HG03442 (cell line): ENCODE measurements around the gene SIPA1L3.
A peak's percentile ranks its signal among the peaks of the same experiment; 100 is the strongest.

Experiments
- ATAC-seq: cut with Tn5 transposase; IDR thresholded peaks from one replicate; pipeline ENCODE4 v1.9.1; 2021; ENCODE audit warnings: mild to moderate bottlenecking, moderate library complexity; ENCODE audit not compliant: unreplicated experiment

SIPA1L3 gene

GRCh38 chr19:38206006-38206745, 299.2 kb downstream of the SIPA1L3 start:
- no peak for ATAC-seq

- no peak for ATAC-seq
These were observed 299.9 kb downstream of the SIPA1L3 start for GRCh38 chr19:38206928-38207327.

- no peak for ATAC-seq
These were observed 300.5 kb downstream of the SIPA1L3 start for GRCh38 chr19:38207543-38207942.

- ATAC-seq = no peak
These were observed 301.6 kb downstream of the SIPA1L3 start for GRCh38 chr19:38208571-38208970.

- no peak for ATAC-seq
These were observed 302.1 kb downstream of the SIPA1L3 start for GRCh38 chr19:38209152-38209551.

- no peak for ATAC-seq
These were observed 302.9 kb downstream of the SIPA1L3 start for GRCh38 chr19:38209671-38210457.

- ATAC-seq = no peak
These were observed 303.5 kb downstream of the SIPA1L3 start for GRCh38 chr19:38210458-38210987.

GRCh38 chr19:38211151-38211591, 304.2 kb downstream of the SIPA1L3 start:
- ATAC-seq = no peak

- no peak for ATAC-seq
These were observed 304.8 kb downstream of the SIPA1L3 start for GRCh38 chr19:38211766-38212165.

- no peak for ATAC-seq
These were observed 306.5 kb downstream of the SIPA1L3 start for GRCh38 chr19:38213469-38213868.

- ATAC-seq = peak; percentile 54
These were observed 307.1 kb downstream of the SIPA1L3 start for GRCh38 chr19:38213911-38214625.

GRCh38 chr19:38216785-38217641, 310.0 kb downstream of the SIPA1L3 start:
- ATAC-seq = no peak

GRCh38 chr19:38218204-38218603, 311.2 kb downstream of the SIPA1L3 start:
- no peak for ATAC-seq

- ATAC-seq = no peak
These were observed 312.2 kb downstream of the SIPA1L3 start for GRCh38 chr19:38219221-38219620.

GRCh38 chr19:38221421-38221820, 314.4 kb downstream of the SIPA1L3 start:
- ATAC-seq = no peak

GRCh38 chr19:38221919-38222830, 315.2 kb downstream of the SIPA1L3 start:
- no peak for ATAC-seq

GRCh38 chr19:38223119-38223523, 316.1 kb downstream of the SIPA1L3 start:
- ATAC-seq = no peak

GRCh38 chr19:38223617-38224013, 316.6 kb downstream of the SIPA1L3 start:
- ATAC-seq = no peak
